Right atrium auricular region (tissue), 2 donors: Measurements from ENCODE around the gene BAMBI. TPM values are rescaled to one million over a fixed set of nuclear protein-coding genes. Genes with fewer than 3 reads are reported as not detected.

Source experiments
- DNase-seq: peaks from one replicate; pipeline ENCODE4 v3.0.0-alpha.2; 2019; ENCODE audit warnings: low spot score
- H3K27ac ChIP-seq, 2 donors: fragments of 200-600 bp; sonication (generic); 1 replicate in 1 of 2; 2 replicates in 1 of 2; pipeline ENCODE4 v1.5.1; 2016 to 2019
- H3K27me3 ChIP-seq, 2 donors: fragments of 200-600 bp; sonication (generic); one replicate each; pipeline versions ENCODE4 v1.5.1 to v1.6.0; 2017 to 2019
- H3K36me3 ChIP-seq: fragments of 200-600 bp; sonication (generic); one replicate; pipeline ENCODE4 v1.5.1; 2016
- H3K4me1 ChIP-seq, 2 donors: fragments of 200-600 bp; sonication (generic); one replicate each; pipeline versions ENCODE4 v1.5.1 to v1.6.0; 2017 to 2019
- H3K4me3 ChIP-seq, 2 donors: fragments of 200-600 bp; sonication (generic); 1 replicate in 1 of 2; 2 replicates in 1 of 2; pipeline ENCODE4 v1.5.1; 2017 to 2019; ENCODE audit warnings: mild to moderate bottlenecking in 1 of 2, moderate library complexity in 1 of 2
- H3K9me3 ChIP-seq, 2 donors: fragments of 200-600 bp; sonication (generic); one replicate each; pipeline ENCODE4 v1.5.1; 2019
- CTCF ChIP-seq, 2 donors: fragments of 200-600 bp; sonication (generic); IDR thresholded peaks; one replicate each; pipeline ENCODE4 v1.5.1; 2019; ENCODE audit warnings: antibody characterized with exemption in 2 of 2
- total RNA-seq, 2 donors: library from RNA; depleted of rRNA; stranded (reverse); fragments of >200 nt; gene quantifications; one replicate each; pipeline ENCODE4 v1.1.0, GENCODE V29; 2016

BAMBI gene
- total RNA-seq, 2 donors from 2014 or later = 61.1 to 92.7 TPM

- Histone ChIP-seq H3K36me3 (no peaks in the 10 kb centered on the region), H3K4me3 (no peak overlapping the region), H3K27ac (no peak overlapping the region), H3K9me3 (no peaks in the 10 kb centered on the region), H3K27me3 (no peaks in the 10 kb centered on the region), H3K4me1 (peaks cover 0 to 4% of the 10 kb centered on the region in 2 donors)
- no peak for DNase-seq
- TF ChIP-seq CTCF (IDR thresholded peaks at IDR 0.05) = no peak
Observed at GRCh38 chr10:28709001-28709710, 31.8 kb downstream of the BAMBI start.

GRCh38 chr10:28710202-28710886 is 33.0 kb downstream of the BAMBI start:
- Histone ChIP-seq H3K27ac (peak overlapping the region; percentile 29 to 54), H3K9me3 (no peaks in the 10 kb centered on the region), H3K27me3 (no peaks in the 10 kb centered on the region), H3K4me1 (peaks cover 0 to 4% of the 10 kb centered on the region in 2 donors), H3K4me3 (no peak overlapping the region), H3K36me3 (no peaks in the 10 kb centered on the region)
- no peak for TF ChIP-seq CTCF (IDR thresholded peaks at IDR 0.05)
- no peak for DNase-seq

- H3K36me3 ChIP-seq = no peaks in the 10 kb centered on the region
- TF ChIP-seq CTCF (IDR thresholded peaks at IDR 0.05) = no peak
- no peak overlapping the region for H3K4me3 ChIP-seq
- H3K4me1 ChIP-seq = peaks cover 0 to 4% of the 10 kb centered on the region in 2 donors
- peak overlapping the region in 1 of 2 donors; percentile 54 for H3K27ac ChIP-seq
- DNase-seq = no peak
- no peaks in the 10 kb centered on the region for H3K9me3 ChIP-seq
- H3K27me3 ChIP-seq = no peaks in the 10 kb centered on the region
Observed at GRCh38 chr10:28711041-28711440, 33.7 kb downstream of the BAMBI start.

- no peak for DNase-seq
- Histone ChIP-seq H3K4me1 (peaks cover 0 to 4% of the 10 kb centered on the region in 2 donors), H3K36me3 (no peaks in the 10 kb centered on the region), H3K4me3 (no peak overlapping the region), H3K27ac (no peak overlapping the region), H3K27me3 (no peaks in the 10 kb centered on the region), H3K9me3 (no peaks in the 10 kb centered on the region)
- no peak for TF ChIP-seq CTCF (IDR thresholded peaks at IDR 0.05)
Observed at GRCh38 chr10:28711776-28712175, 34.5 kb downstream of the BAMBI start.

GRCh38 chr10:28713626-28714352 is 36.5 kb downstream of the BAMBI start:
- DNase-seq = no peak
- Histone ChIP-seq H3K27me3 (no peaks in the 10 kb centered on the region), H3K36me3 (no peaks in the 10 kb centered on the region), H3K9me3 (no peaks in the 10 kb centered on the region), H3K27ac (no peak overlapping the region), H3K4me1 (peaks cover 0 to 4% of the 10 kb centered on the region in 2 donors), H3K4me3 (no peak overlapping the region)
- TF ChIP-seq CTCF (IDR thresholded peaks at IDR 0.05) = no peak
